T1000 (cell line): Measurements from ENCODE around the gene HLX.

ENCODE experiments used
- DNase-seq: peaks from one replicate; lab custom pipeline; 2025; ENCODE audit warnings: mixed read lengths; lab: John Stamatoyannopoulos, UW

HLX gene, protein sequence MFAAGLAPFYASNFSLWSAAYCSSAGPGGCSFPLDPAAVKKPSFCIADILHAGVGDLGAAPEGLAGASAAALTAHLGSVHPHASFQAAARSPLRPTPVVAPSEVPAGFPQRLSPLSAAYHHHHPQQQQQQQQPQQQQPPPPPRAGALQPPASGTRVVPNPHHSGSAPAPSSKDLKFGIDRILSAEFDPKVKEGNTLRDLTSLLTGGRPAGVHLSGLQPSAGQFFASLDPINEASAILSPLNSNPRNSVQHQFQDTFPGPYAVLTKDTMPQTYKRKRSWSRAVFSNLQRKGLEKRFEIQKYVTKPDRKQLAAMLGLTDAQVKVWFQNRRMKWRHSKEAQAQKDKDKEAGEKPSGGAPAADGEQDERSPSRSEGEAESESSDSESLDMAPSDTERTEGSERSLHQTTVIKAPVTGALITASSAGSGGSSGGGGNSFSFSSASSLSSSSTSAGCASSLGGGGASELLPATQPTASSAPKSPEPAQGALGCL

DNA sequence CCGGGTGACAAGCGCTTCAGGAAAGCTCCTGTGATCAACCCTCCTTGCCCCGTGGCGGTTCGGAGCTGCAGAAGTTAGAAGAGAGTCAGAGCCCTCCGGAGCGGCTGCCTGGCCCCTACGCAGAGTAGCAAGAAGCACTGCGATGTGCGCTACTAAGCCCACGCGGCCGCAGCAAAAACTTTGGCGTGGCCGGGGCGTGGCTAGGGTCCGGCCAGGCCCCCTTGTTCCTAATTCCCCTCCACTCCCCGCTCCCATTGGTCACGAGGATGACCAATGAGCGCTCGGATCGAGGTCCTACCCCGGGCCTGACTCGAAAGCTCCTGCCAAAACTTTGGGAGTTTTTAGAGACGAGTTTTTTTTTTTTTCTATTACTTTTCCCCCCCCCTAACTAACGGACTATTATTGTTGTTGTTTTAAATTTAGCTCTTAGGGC is at the start of gene HLX:
TSS of gene HLX (plus strand) at position 368 of the 433 bp plus-strand sequence. CDS start 415 bp downstream, outside the sequence.
- DNase-seq = peak; percentile 74

DNA sequence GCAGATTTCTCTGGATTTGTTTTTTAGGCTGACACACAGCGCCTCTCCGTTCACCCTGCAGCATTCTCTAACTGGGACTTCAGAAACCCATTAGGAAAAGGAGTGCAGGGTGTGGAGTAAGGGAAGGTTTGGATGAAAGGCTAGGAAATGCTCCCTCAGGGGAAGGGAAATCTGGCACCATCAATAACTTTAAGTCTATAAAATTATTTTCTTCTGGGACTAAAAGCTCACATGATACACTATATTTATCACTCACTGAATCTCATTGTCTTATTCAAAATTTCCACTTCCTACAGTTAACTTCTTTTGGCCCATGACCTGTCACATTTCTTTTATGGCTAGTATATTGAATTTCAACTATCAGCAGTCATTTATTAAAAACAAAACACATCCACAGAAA is 45.8 kb upstream of the HLX start:
- DNase-seq = no peak

DNA sequence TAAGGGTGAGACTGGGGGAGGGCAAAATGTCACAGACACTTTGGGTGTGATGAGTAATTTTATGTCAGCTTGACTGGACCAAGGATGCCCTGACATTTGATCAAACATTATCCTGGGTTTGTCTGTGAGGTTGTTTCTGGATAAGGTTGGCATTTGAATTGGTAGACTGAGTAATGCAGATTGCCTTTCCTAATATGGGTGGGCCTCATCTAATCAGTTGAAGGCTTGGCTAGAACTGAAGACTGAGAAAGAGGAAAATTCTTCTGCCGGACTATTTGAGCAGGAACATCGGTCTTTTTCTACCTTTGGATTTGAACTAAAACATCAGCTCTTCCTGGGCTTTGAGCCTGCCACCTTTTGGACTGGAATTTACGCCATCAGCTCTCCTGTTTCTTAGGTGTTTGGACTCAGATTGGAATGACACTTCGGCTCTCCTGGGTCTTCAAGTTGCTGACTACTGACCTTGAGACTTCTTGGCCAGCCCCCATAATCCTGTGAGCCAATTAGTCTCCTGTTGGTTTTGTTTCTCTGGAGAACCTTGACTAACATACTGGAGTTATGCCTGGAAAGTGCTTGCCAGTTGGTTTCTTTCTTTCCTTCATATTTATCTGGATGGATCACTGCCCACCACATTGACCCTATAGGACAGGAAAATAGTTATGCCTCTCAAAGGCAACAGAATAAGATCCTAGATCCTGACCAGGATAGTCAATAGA is 44.9 kb upstream of the HLX start:
- DNase-seq = no peak

DNA sequence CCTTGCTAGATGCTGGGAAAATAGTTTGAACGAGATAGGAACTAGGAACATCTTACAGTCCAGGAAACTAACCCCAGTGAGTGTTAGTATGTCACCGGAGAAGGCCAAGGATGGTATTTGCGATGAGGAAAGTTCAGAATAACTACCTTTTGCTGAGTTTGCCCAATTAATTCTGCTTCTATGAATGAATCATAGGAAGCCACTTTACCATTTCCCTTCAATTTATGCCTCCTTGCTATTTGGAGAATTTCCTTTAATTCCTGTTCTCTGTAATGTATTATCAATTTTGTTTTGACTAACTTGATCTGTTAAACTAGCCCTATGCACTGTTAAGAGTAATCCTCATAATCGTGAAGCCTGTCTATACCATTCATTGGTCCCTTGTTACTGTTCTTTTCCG is 40.7 kb upstream of the HLX start:
- DNase-seq = no peak

DNA sequence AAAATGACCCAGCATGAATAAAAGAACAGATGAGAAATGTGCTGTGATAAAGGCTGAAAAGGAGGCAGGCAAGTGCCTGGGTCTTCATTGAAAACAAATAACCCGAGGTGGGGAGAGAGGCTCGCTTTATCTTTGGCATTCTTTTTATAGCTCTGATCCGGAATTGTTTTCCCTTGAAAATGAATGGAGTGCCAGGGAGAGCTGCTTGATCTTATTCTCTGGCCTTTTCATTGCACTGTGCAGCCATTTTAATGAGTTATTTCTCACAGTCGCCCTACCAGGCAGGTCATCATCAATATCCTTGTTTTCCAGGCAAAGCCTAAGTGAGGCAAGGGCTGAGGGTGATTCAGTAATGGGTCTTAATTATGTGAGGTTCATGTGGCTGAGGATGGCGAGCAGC is 39.8 kb upstream of the HLX start:
- DNase-seq = no peak

DNA sequence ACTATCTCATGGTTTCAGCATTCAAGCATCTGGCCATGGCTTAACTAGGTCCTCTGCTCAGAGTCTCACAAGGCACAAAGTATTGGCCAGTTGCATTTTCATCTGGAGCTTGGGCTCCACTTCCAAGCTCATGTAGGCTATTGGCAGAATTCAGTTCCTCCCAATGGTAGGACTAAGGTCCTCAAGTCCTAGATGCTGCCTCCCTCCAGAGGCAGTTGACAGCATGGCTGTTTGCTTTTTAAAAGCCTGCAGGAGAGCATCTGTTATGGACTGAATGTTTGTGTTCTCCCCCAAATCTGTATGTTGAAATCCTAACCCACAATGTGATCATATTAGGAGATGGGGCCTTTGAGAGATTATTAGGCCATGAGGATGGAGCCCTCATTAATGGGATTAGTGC is 38.0 kb upstream of the HLX start:
- DNase-seq = no peak

DNA sequence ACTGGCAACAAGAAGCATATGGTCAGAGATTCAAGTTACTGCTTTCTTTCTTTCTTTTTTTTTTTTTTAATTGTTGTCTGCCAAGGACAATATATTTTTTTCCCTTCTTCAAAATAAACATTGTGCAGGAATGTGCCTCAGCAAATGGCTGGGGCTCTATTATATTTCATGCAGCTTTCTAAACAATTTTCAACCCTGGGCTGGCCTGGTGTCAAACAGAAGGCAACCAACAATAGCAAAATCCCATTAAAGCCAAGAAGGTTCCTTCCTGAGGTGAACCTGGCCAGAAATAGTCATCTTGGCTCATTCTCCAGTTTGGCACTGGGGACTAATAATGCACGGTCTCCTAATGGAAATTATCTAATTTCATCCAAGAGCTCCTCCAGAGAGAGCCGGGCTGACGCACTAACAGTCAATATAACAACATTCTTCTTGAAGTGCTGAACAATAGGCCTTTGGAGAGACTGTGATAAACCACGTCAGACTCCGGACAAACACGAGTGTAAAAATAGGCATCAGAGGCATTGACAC is 35.7 kb upstream of the HLX start:
- no peak for DNase-seq

DNA sequence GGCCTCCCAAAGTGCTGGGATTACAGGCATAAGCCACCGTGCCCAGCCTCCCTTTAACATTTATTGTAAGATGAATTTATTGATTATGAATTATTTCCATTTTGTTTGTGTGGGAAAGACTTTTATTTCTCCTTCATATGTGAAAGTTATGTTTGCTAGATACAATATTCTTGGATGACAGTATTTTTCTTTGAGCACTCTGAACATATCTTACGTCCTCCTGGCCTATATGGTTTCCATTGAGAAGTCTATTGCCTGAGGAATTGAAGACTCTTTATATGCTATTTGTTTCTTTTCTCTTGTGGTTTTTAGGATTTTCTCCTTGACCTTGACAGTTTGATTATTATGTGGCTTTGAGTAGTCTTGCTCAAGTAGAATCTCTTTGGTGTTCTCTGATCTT is 26.8 kb upstream of the HLX start:
- DNase-seq = no peak

DNA sequence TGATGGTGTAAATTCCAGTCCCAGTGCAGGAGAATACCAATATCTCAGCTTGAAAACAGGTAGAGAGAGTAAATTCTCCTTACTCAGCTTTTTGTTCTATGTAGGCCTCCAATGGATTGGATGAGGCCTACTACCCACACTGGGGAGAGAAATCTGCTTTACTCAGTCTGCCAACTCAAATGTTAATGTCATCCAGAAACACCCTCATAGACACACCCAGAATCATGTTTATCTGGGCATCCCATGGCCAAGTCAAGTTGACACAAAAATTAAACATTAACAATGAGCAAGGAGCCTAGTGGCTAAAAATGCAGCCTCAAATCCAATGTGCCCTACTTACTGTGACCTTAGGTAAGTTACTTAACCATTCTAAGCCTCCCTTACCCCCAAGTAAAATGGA is 6.9 kb upstream of the HLX start:
- DNase-seq = no peak

DNA sequence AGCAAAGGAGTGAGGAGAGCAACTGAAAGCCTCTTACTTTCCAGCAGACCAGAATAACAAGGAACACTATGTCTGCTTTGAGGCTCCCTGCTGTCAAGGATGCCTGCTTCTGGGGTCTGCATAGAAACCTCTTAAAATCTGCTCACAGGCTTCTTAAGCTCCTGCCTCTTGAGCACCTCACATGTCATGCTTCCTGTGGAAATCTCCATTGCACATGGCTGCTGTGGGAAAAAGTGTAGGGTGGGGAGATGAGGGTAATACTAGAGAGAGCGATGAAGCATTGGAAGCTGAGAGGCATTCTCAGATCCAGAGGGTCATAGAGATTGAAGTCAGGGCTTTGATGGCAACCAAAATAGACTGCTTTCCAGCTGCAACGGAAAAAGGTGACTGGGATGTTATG is 6.2 kb upstream of the HLX start:
- DNase-seq = no peak

DNA sequence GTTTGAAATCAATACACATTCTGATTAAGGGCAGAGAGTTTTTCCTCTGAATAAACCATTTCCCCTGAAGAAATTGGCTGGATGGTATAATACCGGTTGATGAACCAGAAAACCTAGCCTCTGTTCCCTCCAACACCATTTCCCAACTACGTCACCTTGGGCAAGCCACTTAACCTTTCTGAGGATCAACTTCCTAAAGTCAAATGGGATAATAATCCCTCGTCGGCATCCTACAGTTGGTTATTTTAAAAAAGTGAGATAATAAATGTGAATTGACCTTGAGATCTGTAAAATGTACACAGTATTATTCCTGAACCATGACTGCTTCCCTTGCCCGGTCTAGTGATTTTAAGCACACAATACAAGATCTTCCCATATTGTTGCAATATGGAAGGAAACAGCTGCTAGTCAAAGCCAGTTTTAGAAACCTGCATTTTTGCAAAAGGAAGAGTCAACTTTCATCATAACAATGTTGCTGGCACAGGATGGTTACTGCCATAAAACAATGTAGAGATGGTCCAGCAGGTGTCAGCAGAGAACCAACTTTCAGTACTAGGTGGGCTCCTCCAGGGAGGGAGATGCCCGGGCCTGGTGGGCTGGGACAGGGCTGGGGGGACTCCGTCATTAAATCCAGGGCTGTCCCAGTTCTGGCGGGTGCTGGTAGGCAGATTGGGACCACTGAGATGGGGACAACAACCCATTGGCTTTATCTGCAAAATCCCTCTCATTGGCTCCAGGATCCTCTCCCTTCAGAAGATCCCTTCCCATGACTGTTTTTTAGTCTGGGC is 5.2 kb upstream of the HLX start:
- no peak for DNase-seq

DNA sequence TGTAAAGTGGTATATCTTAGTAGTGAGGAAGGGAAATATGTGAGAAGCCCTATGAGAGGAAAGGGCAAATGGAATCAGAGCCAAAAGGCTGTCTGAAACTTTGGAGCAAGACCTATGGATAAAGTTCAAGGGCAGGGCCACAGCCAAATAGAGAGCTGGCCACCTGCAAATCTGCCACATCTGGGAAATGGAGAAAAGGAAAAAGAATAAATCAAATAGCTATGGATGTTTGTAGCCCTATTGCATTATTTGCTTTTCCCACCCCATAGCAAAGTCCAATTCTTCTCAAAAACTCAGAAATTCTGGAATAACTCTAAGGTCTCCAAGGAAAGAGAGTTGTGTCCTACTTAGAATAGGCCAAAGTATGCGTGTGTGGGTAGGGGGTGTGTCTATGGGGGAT is 4.0 kb upstream of the HLX start:
- DNase-seq = no peak

DNA sequence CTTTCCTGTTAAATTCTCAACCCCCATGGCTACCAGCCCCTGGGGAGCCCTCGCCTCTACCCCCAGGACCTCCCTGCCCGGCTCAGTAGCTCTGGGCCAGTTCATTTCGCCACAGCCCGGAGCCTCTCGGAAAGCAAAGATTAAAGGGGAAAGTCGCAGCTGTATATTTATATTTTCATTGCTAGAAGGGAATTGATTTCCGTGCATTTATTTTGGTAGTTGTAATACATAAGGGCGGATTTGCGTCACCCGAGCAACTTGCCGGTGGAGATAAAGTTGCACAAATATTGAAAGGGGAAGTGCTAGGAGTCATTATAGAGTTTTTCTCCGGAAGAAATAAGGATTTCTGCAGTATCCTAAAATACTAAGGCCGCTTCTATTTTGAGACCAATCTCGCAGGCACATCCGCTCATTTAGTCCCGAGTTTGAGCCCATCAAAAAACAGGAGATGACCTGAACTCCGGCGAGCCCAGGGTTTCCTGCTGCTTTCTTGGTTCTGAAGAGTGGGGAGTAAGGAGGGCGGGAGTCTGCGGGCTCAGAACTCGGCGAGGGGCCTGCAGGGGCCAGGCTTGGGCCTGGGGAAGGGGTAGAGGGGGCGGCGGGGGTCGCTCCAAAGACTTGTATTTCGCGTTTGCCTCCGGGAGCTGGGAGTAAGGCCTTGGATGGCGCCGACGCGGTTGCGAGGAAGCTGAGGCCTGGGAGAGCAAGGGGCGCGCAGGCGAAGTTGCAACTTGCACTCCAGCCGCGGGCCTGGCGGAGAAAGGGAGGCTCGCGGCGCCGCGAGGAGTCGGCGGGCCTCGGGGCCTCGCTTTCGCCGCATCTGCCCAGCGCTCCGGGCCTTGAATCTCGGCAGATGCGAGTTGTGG is 2.5 kb upstream of the HLX start:
- no peak for DNase-seq

DNA sequence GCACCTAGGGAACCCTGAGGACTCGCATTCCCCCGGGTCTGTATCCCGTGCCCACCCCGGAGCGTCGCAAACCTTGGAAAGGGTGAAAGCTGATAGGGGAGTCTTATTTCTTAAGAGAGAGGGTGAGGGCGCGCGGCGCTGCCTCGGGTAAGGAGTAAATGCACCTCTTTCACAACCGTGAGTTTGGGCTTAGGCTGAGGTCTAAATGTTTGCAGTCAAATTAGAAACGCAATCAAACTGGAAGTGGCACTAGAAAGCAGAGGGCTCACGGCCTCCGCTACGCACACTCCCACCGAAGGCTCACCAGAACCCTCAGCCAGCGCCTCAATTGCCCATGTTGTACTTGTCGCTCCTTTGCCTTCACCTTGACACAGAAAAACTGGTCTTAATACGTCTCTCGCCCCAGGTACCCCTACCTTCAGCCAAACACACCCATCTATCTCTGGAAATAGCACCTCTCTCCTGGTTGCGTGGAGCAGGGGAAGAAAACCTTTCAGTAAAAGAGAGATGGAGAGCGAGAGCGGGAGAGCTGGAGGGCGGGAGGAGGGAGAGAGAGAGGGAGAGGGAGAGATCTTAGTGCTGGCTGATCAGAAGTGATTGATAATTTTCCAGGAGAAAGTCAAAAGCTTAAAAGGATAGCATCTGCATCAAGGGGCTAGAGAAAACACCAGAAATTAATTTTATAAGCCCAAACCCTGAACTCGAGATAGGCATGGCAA is 1.7 kb upstream of the HLX start:
- no peak for DNase-seq

DNA sequence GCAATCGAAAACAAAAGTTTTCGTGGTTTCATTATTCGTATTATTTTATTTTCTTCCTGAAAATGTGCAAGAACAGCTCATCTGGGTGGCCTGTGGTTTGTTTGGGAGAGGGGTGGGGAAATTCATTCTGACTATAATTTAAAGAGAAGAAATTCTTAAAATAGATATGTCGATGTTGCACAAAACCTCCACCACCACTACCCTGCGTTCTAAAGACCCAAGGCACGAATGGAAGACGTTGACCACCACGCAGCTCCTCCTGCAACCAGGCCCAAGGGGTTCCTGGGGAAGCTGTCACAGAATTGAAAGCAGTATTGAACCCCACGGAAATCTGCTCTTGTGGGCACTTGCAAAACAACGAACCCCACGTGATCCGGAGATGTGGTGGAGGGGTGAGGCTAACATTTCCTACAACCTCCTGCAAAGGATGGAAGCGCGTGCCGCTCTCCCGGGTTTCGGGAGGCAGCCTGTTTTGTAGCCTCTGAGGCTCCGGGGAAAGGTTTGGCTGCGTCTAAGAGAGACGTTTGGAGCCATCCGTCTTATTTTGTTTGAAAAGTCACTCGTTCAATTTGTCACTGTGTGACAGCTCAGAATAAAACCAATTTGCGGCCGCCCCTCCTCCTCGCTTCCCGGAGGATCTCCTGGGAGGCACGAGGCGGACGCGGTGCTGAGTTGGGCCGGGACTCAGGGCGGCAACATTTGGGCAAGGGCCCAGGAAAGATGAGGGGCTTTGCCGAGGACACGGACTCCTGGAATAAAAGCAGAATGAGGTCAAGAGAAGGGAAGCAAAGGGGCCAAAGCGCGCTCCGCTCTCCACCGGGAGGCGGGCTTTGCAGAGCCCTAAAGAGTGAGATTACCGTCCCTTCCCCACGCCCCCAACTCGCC is 810 bp upstream of the HLX start:
- DNase-seq = no peak

DNA sequence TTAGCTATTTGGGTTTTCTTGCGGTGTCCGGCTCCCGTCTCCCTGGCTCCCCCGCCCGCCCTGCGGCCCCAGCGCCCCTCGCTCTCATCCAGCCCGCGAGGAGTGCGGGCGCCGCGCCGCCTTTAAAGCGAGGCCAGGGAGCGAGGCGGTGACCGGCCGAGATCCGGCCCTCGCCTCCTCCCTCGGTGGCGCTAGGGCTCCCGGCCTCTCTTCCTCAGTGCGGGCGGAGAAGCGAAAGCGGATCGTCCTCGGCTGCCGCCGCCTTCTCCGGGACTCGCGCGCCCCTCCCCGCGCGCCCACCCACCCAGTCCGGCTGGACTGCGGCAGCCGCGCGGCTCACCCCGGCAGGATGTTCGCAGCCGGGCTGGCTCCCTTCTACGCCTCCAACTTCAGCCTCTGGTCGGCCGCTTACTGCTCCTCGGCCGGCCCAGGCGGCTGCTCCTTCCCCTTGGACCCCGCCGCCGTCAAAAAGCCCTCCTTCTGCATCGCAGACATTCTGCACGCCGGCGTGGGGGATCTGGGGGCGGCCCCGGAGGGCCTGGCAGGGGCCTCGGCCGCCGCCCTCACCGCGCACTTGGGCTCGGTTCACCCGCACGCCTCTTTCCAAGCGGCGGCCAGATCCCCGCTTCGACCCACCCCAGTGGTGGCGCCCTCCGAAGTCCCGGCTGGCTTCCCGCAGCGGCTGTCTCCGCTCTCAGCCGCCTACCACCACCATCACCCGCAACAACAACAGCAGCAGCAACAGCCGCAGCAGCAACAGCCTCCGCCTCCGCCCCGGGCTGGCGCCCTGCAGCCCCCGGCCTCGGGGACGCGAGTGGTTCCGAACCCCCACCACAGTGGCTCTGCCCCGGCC is 492 bp downstream of the HLX start:
- DNase-seq = peak; percentile 66

DNA sequence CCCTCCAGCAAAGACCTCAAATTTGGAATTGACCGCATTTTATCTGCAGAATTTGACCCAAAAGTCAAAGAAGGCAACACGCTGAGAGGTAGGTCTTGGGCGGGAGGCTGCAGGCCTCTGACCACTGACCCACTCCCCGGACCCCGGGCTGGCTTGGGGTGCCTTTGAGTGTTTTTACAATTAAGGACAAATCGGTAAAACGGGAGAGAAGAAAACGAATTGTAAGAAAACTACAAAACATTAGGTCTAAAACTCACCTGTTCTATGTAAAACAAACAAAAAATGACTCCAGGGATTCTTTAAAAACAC is 1.1 kb downstream of the HLX start:
- DNase-seq = no peak

DNA sequence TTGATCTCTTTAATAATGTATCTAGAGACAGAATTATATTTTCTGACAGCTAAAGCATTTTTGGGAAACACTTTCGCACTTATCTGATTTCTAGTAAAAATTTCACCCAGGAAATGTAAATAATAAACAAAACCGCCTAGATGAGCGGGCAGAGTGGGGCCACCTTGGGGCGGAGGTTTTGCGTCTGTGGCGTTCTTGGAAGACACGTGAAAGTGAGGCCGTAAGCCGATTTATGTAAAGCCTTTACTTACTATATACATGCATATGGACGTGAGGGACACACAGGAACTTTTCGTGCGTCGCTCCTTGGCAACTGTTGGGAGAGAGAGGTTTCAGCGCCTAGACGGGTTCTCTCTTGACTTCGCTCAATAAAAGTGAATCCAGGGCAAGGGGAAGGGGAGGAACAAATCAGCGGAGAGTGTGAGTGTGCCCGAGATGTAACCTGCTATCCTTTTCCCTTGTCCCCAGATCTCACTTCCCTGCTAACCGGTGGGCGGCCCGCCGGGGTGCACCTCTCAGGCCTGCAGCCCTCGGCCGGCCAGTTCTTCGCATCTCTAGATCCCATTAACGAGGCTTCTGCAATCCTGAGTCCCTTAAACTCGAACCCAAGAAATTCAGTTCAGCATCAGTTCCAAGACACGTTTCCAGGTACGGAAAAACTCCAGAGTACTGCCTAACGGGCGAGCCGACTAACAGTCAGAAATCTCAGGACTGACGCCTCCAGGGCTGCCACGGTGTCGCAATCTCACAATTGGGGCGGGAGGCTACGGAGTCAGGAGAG is 1.7 kb downstream of the HLX start:
- DNase-seq = peak; percentile 56
